ENCODE measurements around the gene TINCR. TPM values are rescaled to one million over a fixed set of nuclear protein-coding genes. Genes with fewer than 3 reads are reported as not detected.

The TINCR gene
- polyA plus RNA-seq, 1 of the 3 experiments (the other 2 are of a cell fraction) = 0.02 TPM

GRCh38 chr19:5512715-5513114 is 55.0 kb downstream of the TINCR start:
- no peak overlapping the region for H3K4me2 ChIP-seq
- H2AFZ ChIP-seq (ENCODE audit: low read depth) = no peak overlapping the region
- H3K9me2 ChIP-seq = no peaks in the 10 kb centered on the region
- H3K4me3 ChIP-seq (ENCODE audit: low read depth in 2 of 2, low read length in 1 of 2) = no peak overlapping the region
- H3K27me3 ChIP-seq (ENCODE audit: insufficient read depth) = no peaks in the 10 kb centered on the region
- no peak overlapping the region for H3K27ac ChIP-seq (ENCODE audit: low read depth in 2 of 2, low read length in 1 of 2)
- no peak for DNase-seq
- H4K20me1 ChIP-seq (ENCODE audit: insufficient read depth) = no peaks in the 10 kb centered on the region
- no peaks in the 10 kb centered on the region for H3K36me3 ChIP-seq (replicated peaks in 1 of 2; ENCODE audit: control insufficient read depth in 1 of 2, insufficient read depth in 2 of 2, low read length in 1 of 2)
- H3K9ac ChIP-seq = no peak overlapping the region
- no peaks in the 10 kb centered on the region for H3K9me3 ChIP-seq
- POLR2A ChIA-PET = no interaction called here
- H3K79me2 ChIP-seq (ENCODE audit: insufficient read depth) = no peaks in the 10 kb centered on the region
- H3F3A ChIP-seq (replicated peaks; ENCODE audit: insufficient read depth) = no peaks in the 10 kb centered on the region
- 63% methylated on average over 23 of the region's 23 CpGs for WGBS (ENCODE audit: low lambda C conversion rate)
- no peak for TF ChIP-seq MAX (IDR thresholded peaks at IDR 0.05; ENCODE audit: low read depth)
- H3K4me1 ChIP-seq (ENCODE audit: control insufficient read depth in 1 of 2, insufficient read depth in 2 of 2, low read depth in 1 of 2, low read length in 1 of 2) = no peaks in the 10 kb centered on the region
- CTCF ChIA-PET = interaction anchor here (1.6 kb wide), 1 partner anchor 11 kb away, joined by 4 read pairs; no protein-coding TSS in a partner anchor

Small RNAs within 50 kb of the gene (small RNA-seq; reads per million reads assigned to genes)
- gene SNRPEP4 = 0 to 2.6 (median 0) reads per million in 7 experiments

Other genes with a start within 250 kb of the TINCR start
- gene PTPRS, start 227.1 kb downstream of the TINCR start, polyA plus RNA-seq (2012; rRNA removed) = 57.1 and 91.0 TPM in 2 replicates
- gene ZNRF4, start 112.5 kb downstream of the TINCR start, polyA plus RNA-seq (2012; rRNA removed) = not detected in 2 replicates
- gene SAFB2, start 54.8 kb upstream of the TINCR start, polyA plus RNA-seq (2012; rRNA removed) = 20.3 and 37.7 TPM in 2 replicates
- gene SAFB, start 55.1 kb upstream of the TINCR start, polyA plus RNA-seq (2012; rRNA removed) = 44.4 and 90.0 TPM in 2 replicates
- gene MICOS13, start 112.6 kb upstream of the TINCR start, polyA plus RNA-seq (2012; rRNA removed) = 112 and 116 TPM in 2 replicates
- gene HSD11B1L, start 113.1 kb upstream of the TINCR start, polyA plus RNA-seq (2012; rRNA removed) = 52.0 and 53.3 TPM in 2 replicates
- 871 and 1,383 TPM in 2 replicates for gene RPL36, start 122.3 kb upstream of the TINCR start, polyA plus RNA-seq (2012; rRNA removed)
- 75.4 and 111 TPM in 2 replicates for gene LONP1, start 152.2 kb upstream of the TINCR start, polyA plus RNA-seq (2012; rRNA removed)
- gene CATSPERD, start 152.7 kb upstream of the TINCR start, polyA plus RNA-seq (2012; rRNA removed) = not detected in 2 replicates
- 0.82 and 0.91 TPM in 2 replicates for gene PRR22, start 216.8 kb upstream of the TINCR start, polyA plus RNA-seq (2012; rRNA removed)
- 44.0 and 45.2 TPM in 2 replicates for gene DUS3L, start 223.2 kb upstream of the TINCR start, polyA plus RNA-seq (2012; rRNA removed)
- 0.54 and 0.99 TPM in 2 replicates for gene NRTN, start 237.1 kb upstream of the TINCR start, polyA plus RNA-seq (2012; rRNA removed)